Glutamatergic neuron (in vitro differentiated cells): ENCODE results near the gene GGT1. TPM values are rescaled to one million over a fixed set of nuclear protein-coding genes. Genes with fewer than 3 reads are reported as not detected.
"Not testable (repeated sequence)": the region's sequence is repeated elsewhere in the genome, so short reads cannot be mapped to it uniquely, and the experiment has no call there.

Source experiments
- DNase-seq: peaks from one replicate; pipeline ENCODE4 v3.0.0; 2022
- H3K27ac Mint-ChIP-seq: one replicate; pipeline ENCODE4 v1.8.0; 2020; ENCODE audit warnings: mild to moderate bottlenecking, mixed read lengths, inconsistent platforms; ENCODE audit not compliant: unreplicated experiment
- H3K27me3 Mint-ChIP-seq: one replicate; pipeline ENCODE4 v1.8.0; 2020; ENCODE audit warnings: mild to moderate bottlenecking, moderate library complexity, mixed read lengths, inconsistent platforms; ENCODE audit not compliant: unreplicated experiment
- H3K36me3 Mint-ChIP-seq: one replicate; pipeline ENCODE4 v1.8.0; 2020; ENCODE audit warnings: mild to moderate bottlenecking, mixed read lengths, inconsistent platforms; ENCODE audit not compliant: unreplicated experiment
- H3K4me1 Mint-ChIP-seq: one replicate; pipeline ENCODE4 v1.8.0; 2020; ENCODE audit warnings: mild to moderate bottlenecking, low read depth, mixed read lengths, inconsistent platforms; ENCODE audit not compliant: unreplicated experiment
- H3K4me3 Mint-ChIP-seq: one replicate; pipeline ENCODE4 v1.8.0; 2020; ENCODE audit warnings: mild to moderate bottlenecking, mixed read lengths, inconsistent platforms; ENCODE audit not compliant: unreplicated experiment
- H3K9me3 Mint-ChIP-seq: one replicate; pipeline ENCODE4 v1.8.0; 2020; ENCODE audit warnings: mild to moderate bottlenecking, moderate library complexity, mixed read lengths, inconsistent platforms; ENCODE audit not compliant: unreplicated experiment
- CTCF ChIP-seq: fragments of 200-600 bp; sonication (generic); IDR thresholded peaks from one replicate; pipeline ENCODE4 v1.5.0; 2021; ENCODE audit not compliant: partially characterized antibody, unreplicated experiment
- total RNA-seq: library from RNA; stranded (reverse); fragmentation: NEBNext Ultra II Directional; extraction: Animal tissue kit (Norgen Biotek cat#: 25700); gene quantifications from one replicate; pipeline ENCODE4 v1.2.1, GENCODE V29; 2021; ENCODE audit not compliant: unreplicated experiment

The GGT1 gene
- total RNA-seq, 1 donor from 2014 or later = 3.1 TPM

DNA sequence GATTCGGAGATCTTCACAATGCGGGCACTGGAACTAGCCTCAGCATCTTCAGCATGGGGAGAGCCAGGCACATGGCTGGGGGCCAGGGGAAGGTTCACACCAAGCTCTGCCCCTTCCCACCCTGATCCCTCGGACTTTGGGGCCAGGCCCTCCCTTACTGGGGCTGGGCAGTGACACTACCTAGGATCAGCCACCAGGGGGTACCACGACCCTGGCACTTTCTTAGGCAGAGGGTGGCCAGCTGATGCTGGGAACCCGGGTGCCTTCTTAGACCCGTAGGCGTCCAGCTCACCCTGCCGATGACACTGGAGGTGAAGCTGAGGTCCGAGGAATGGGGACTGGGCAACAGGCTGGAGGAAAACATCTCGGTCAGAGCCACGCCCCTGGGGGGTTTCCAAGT, 26.1 kb downstream of the GGT1 start:
- H3K36me3 Mint-ChIP-seq, DNase-seq, H3K4me3 Mint-ChIP-seq, H3K27ac Mint-ChIP-seq: not testable (repeated sequence)
- Mint-ChIP-seq H3K4me1 (peaks cover 10% of the 10 kb centered on the region), H3K9me3 (peaks cover 11% of the 10 kb centered on the region), H3K27me3 (peaks cover 13% of the 10 kb centered on the region)
- TF ChIP-seq CTCF = peak; percentile 58

- DNase-seq, H3K4me3 Mint-ChIP-seq, H3K36me3 Mint-ChIP-seq, H3K27ac Mint-ChIP-seq: not testable (repeated sequence)
- peaks cover 11% of the 10 kb centered on the region for H3K9me3 Mint-ChIP-seq
- H3K27me3 Mint-ChIP-seq = peaks cover 14% of the 10 kb centered on the region
- H3K4me1 Mint-ChIP-seq = peaks cover 15% of the 10 kb centered on the region
Observed at GRCh38 chr22:24630812-24631427, 27.9 kb downstream of the GGT1 start.

DNA sequence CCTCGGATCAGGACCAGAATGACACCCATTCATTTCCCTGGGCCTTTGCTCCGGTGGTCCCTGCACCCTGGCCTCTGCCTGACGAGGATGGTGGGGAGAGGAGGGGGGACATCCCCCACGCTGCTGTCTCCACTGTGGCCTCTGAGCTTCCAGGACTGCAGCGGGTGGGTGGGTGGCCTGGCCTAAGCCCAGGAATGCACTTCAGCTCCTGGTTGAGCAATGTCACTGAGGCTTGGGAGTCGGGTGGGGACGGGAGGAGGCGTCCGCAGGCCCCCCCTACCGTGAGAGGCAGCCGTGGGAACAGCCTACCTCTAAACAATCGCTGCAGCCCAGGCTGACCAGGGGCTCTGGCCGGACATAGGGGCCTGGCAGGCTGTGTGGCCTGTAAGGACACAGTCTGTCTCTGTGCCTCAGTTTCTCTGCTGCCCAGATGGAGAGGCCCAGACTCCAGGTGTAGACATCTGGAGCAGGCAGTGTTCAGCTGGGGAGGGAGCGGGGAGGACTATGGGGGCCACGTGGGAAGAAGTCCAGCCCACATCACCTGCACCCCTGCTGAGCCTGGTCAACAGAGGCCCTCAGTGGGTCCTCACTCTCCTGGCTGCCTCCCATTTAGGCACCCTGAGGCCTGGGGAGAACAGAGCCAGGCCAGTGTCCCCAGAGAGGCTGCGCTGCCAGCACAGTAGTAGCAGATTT, 28.6 kb downstream of the GGT1 start:
- not testable (repeated sequence) for H3K27ac Mint-ChIP-seq, H3K4me3 Mint-ChIP-seq, H3K36me3 Mint-ChIP-seq, DNase-seq
- Mint-ChIP-seq H3K9me3 (peaks cover 11% of the 10 kb centered on the region), H3K27me3 (peaks cover 14% of the 10 kb centered on the region), H3K4me1 (peaks cover 15% of the 10 kb centered on the region)

- peak; percentile 68 for DNase-seq
- Mint-ChIP-seq H3K4me3 (peak overlapping the region; percentile 72), H3K27me3 (peaks cover 14% of the 10 kb centered on the region), H3K4me1 (peaks cover 15% of the 10 kb centered on the region), H3K27ac (peak overlapping the region; percentile 88), H3K9me3 (peaks cover 11% of the 10 kb centered on the region)
- H3K36me3 Mint-ChIP-seq = not testable (repeated sequence)
Observed at GRCh38 chr22:24632642-24633041, 29.6 kb downstream of the GGT1 start.

- Mint-ChIP-seq H3K4me1 (peaks cover 15% of the 10 kb centered on the region), H3K27me3 (peaks cover 14% of the 10 kb centered on the region), H3K9me3 (peaks cover 11% of the 10 kb centered on the region), H3K4me3 (peak overlapping the region; percentile 72), H3K27ac (peak overlapping the region; percentile 88)
- not testable (repeated sequence) for H3K36me3 Mint-ChIP-seq, DNase-seq
Observed at GRCh38 chr22:24633231-24634023, 30.4 kb downstream of the GGT1 start.

- Mint-ChIP-seq H3K9me3 (peaks cover 11% of the 10 kb centered on the region), H3K27ac (peak overlapping the region; percentile 84), H3K27me3 (peaks cover 14% of the 10 kb centered on the region), H3K4me1 (peaks cover 15% of the 10 kb centered on the region), H3K4me3 (peak overlapping the region; percentile 57)
- not testable (repeated sequence) for DNase-seq, H3K36me3 Mint-ChIP-seq
Observed at GRCh38 chr22:24634776-24635389, 31.9 kb downstream of the GGT1 start.

DNA sequence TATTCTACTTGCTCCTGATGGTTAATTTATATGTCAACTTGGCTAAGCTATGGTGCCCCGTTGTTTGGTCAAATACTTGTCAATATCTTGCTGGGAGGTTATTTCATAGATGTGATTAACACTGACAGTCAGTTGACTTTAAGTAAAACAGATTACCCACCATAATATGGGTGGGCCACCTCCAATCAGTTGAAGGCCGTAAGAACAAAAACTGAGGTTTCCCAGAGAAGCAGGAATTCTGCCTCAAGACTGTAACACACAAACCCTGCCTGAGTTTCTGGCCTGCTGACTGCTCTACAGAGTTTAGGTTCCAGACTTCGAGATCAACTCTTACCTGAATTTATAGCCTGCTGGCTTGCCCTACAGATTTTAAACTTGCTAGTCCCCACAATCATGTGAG, 33.5 kb downstream of the GGT1 start:
- H3K27ac Mint-ChIP-seq, H3K4me3 Mint-ChIP-seq, DNase-seq, H3K36me3 Mint-ChIP-seq: not testable (repeated sequence)
- Mint-ChIP-seq H3K27me3 (peaks cover 14% of the 10 kb centered on the region), H3K9me3 (peaks cover 11% of the 10 kb centered on the region), H3K4me1 (peaks cover 13% of the 10 kb centered on the region)

DNA sequence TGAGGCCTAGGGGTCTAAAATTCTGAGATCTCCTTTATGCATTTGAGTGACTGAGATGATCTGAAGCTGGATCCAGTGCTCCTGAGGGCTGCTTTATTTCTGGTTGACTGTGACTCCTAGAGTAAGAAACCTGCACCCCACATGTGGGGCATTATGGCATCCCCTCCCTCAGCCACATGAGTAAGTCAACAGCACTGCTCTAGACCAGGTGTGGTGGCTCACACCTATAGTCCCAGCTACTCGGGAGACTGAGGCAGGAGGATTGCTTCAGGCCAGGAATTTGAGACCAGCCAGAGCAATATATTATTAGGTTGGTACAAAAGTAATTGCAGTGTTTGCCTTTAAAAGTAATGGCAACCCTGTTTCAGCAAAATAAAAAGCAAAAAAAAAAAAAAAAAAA, 39.3 kb downstream of the GGT1 start:
- not testable (repeated sequence) for DNase-seq, H3K36me3 Mint-ChIP-seq, H3K4me1 Mint-ChIP-seq, H3K27ac Mint-ChIP-seq, H3K9me3 Mint-ChIP-seq, H3K4me3 Mint-ChIP-seq, H3K27me3 Mint-ChIP-seq

DNA sequence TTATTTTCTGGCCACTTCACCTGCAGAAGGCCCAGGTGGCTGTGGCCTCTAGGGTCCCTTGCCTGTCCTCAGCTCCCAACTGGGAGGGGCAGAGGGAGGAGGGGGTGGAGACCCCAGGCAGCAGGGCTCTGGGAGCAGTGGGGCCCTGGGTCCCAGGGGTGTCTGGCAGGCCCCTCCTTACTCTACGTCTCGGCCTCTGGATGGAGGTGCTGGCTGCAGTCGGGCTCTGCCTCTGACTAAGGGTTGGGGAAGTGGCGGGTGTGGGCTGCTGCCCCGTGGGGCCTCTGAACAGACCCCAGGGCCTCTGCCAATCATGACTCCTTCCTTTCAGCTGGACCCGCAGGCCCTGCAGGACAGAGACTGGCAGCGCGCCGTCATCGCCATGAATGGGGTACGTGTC, 41.4 kb downstream of the GGT1 start:
- not testable (repeated sequence) for H3K4me1 Mint-ChIP-seq, H3K27ac Mint-ChIP-seq, H3K27me3 Mint-ChIP-seq, H3K9me3 Mint-ChIP-seq, H3K4me3 Mint-ChIP-seq, DNase-seq, H3K36me3 Mint-ChIP-seq

- H3K27me3 Mint-ChIP-seq, H3K9me3 Mint-ChIP-seq, H3K4me3 Mint-ChIP-seq, H3K36me3 Mint-ChIP-seq, H3K4me1 Mint-ChIP-seq, DNase-seq, H3K27ac Mint-ChIP-seq: not testable (repeated sequence)
Observed at GRCh38 chr22:24645408-24646399, 42.7 kb downstream of the GGT1 start.
